GM12892 (cell line): Measurements from ENCODE around the gene PRUNE2.

ENCODE experiments used
- POLR2A ChIP-seq: IDR thresholded peaks from 2 replicates; pipeline ENCODE4 v1.6.1; 2011; ENCODE audit warnings: low read depth, low read length, control low read depth
- POLR2AphosphoS5 ChIP-seq: IDR thresholded peaks from 2 replicates; pipeline ENCODE4 v1.6.1; 2011; ENCODE audit warnings: low read depth, low read length, control low read depth
- TAF1 ChIP-seq: IDR thresholded peaks from 2 replicates; pipeline ENCODE4 v1.6.1; 2011; ENCODE audit warnings: low read depth, mild to moderate bottlenecking, control low read depth, low read length, borderline replicate concordance

DNA sequence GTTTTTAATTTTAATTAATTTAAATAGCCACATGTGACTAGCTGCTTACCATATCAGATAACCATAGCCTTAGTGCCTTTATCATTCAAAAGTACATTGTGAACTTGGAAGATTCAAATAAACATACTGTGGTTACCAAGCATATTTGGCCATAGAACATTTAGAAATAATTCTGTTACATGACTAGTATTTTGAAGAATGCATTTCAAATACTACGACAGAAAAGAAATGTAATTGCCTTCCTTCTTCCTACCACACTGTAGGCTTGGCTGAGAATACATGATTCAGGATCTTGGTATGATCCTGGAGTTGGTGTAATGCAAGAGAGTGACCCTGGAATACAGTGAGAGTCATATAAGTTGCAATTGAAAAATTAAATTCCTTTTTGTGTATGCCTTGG lies 251.3 kb downstream of the PRUNE2 start:
- TF ChIP-seq POLR2AphosphoS5 (no peak), POLR2A (no peak), TAF1 (no peak)
